Endodermal cell (in vitro differentiated cells): ENCODE data around the gene AFM. TPM values are rescaled to one million over a fixed set of nuclear protein-coding genes. Genes with fewer than 3 reads are reported as not detected.

Source experiments
- DNase-seq: peaks from one replicate; pipeline ENCODE4 v3.0.0-alpha.2; 2017
- H3K27ac ChIP-seq: 2 replicates; pipeline ENCODE4 v1.5.1; 2013; ENCODE audit warnings: mild to moderate bottlenecking, low read depth, low read length, moderate library complexity
- H3K27me3 ChIP-seq: 2 replicates; pipeline ENCODE4 v1.6.1; 2013; ENCODE audit warnings: mild to moderate bottlenecking, low read length, moderate library complexity; ENCODE audit not compliant: insufficient read depth, control insufficient read depth, poor library complexity, severe bottlenecking
- H3K36me3 ChIP-seq: 2 replicates; pipeline ENCODE4 v1.7.0; 2013; ENCODE audit warnings: mild to moderate bottlenecking, low read length, moderate library complexity; ENCODE audit not compliant: control insufficient read depth, insufficient read depth
- H3K4me1 ChIP-seq: one replicate; pipeline ENCODE4 v1.7.0; 2013; ENCODE audit warnings: low read length; ENCODE audit not compliant: control insufficient read depth, insufficient read depth
- H3K4me3 ChIP-seq: 2 replicates; pipeline ENCODE4 v1.5.1; 2013; ENCODE audit warnings: mild to moderate bottlenecking, low read length, moderate library complexity
- H3K9ac ChIP-seq: 2 replicates; pipeline ENCODE4 v1.6.1; 2013; ENCODE audit warnings: mild to moderate bottlenecking, low read length, moderate library complexity; ENCODE audit not compliant: poor library complexity, severe bottlenecking; ENCODE audit errors: extremely low read depth
- H3K9me3 ChIP-seq: 2 replicates; pipeline ENCODE4 v1.6.1; 2013; ENCODE audit warnings: mild to moderate bottlenecking, low read length, moderate library complexity; ENCODE audit not compliant: control insufficient read depth
- H3K27ac Mint-ChIP-seq: 2 replicates; pipeline ENCODE4 v1.8.0; 2020; ENCODE audit warnings: mixed read lengths
- H3K27me3 Mint-ChIP-seq: 2 replicates; pipeline ENCODE4 v1.8.0; 2021; ENCODE audit warnings: mild to moderate bottlenecking, mixed read lengths; ENCODE audit not compliant: insufficient read depth
- H3K36me3 Mint-ChIP-seq: 2 replicates; pipeline ENCODE4 v1.8.0; 2020; ENCODE audit warnings: low read depth, mixed read lengths
- H3K4me1 Mint-ChIP-seq: 2 replicates; pipeline ENCODE4 v1.8.0; 2020; ENCODE audit warnings: mixed read lengths
- H3K4me3 Mint-ChIP-seq: 2 replicates; pipeline ENCODE4 v1.8.0; 2020; ENCODE audit warnings: mild to moderate bottlenecking, moderate library complexity, mixed read lengths
- H3K9me3 Mint-ChIP-seq: 2 replicates; pipeline ENCODE4 v1.8.0; 2020; ENCODE audit warnings: mild to moderate bottlenecking, mixed read lengths
- CTCF ChIP-seq: fragments of 200-600 bp; sonication (generic); conservative IDR thresholded peaks from 2 replicates; pipeline ENCODE4 v1.5.0; 2021; ENCODE audit warnings: antibody characterized with exemption, mild to moderate bottlenecking
- WGBS, 2 experiments: methylation state at CpG; one replicate each; pipeline versions ENCODE4 v1.1.5 to v1.1.7; 2013; ENCODE audit warnings: missing lambda C conversion rate in 2 of 2, mixed read lengths in 1 of 2; ENCODE audit not compliant: insufficient coverage in 1 of 2, insufficient read length in 1 of 2; 5-methylcytosine and 5-hydroxymethylcytosine counted together
- total RNA-seq, 2 donors: library from RNA; stranded (reverse); fragmentation: NEBNext Ultra II Directional in 1 of 2; extraction: Animal tissue kit (Norgen Biotek cat#: 25700) in 1 of 2; gene quantifications; 2 replicates in 1 of 2; 3 replicates in 1 of 2; pipeline ENCODE4 v1.2.1, GENCODE V29; 2021

AFM gene
- total RNA-seq, 2 donors from 2014 or later = not detected

GRCh38 chr4:73433140-73433539 is 48.4 kb upstream of the AFM start:
- H3K9ac ChIP-seq = no peak overlapping the region
- Mint-ChIP-seq H3K36me3 (no peaks in the 10 kb centered on the region), H3K4me3 (no peak overlapping the region), H3K27me3 (peaks cover 3% of the 10 kb centered on the region), H3K4me1 (peaks cover 20% of the 10 kb centered on the region), H3K27ac (no peak overlapping the region), H3K9me3 (no peaks in the 10 kb centered on the region)
- TF ChIP-seq CTCF = no peak
- peaks cover 9% of the 10 kb centered on the region for H3K4me1 ChIP-seq
- H3K27me3 ChIP-seq = no peaks in the 10 kb centered on the region
- H3K27ac ChIP-seq = no peak overlapping the region
- 79 to 90% methylated on average over 1 of the region's 2 CpGs for WGBS, 2 experiments
- H3K36me3 ChIP-seq = no peaks in the 10 kb centered on the region
- no peak for DNase-seq
- H3K9me3 ChIP-seq = no peaks in the 10 kb centered on the region
- H3K4me3 ChIP-seq = no peak overlapping the region

- no peak overlapping the region for H3K4me3 Mint-ChIP-seq
- H3K27ac ChIP-seq = no peak overlapping the region
- H3K27me3 Mint-ChIP-seq = peaks cover 3% of the 10 kb centered on the region
- peaks cover 20% of the 10 kb centered on the region for H3K4me1 Mint-ChIP-seq
- no peaks in the 10 kb centered on the region for H3K9me3 Mint-ChIP-seq
- no peak overlapping the region for H3K27ac Mint-ChIP-seq
- peaks cover 9% of the 10 kb centered on the region for H3K4me1 ChIP-seq
- no peak for DNase-seq
- no peaks in the 10 kb centered on the region for H3K36me3 ChIP-seq
- WGBS, 2 experiments = 67 to 68% methylated on average over 3 of the region's 3 CpGs
- H3K36me3 Mint-ChIP-seq = no peaks in the 10 kb centered on the region
- TF ChIP-seq CTCF = peak; percentile 78
- no peak overlapping the region for H3K4me3 ChIP-seq
- no peak overlapping the region for H3K9ac ChIP-seq
- no peaks in the 10 kb centered on the region for H3K27me3 ChIP-seq
- H3K9me3 ChIP-seq = no peaks in the 10 kb centered on the region
Observed at GRCh38 chr4:73434311-73434710, 47.2 kb upstream of the AFM start.

- no peaks in the 10 kb centered on the region for H3K27me3 ChIP-seq
- no peaks in the 10 kb centered on the region for H3K9me3 ChIP-seq
- H3K4me3 Mint-ChIP-seq = no peak within 1 kb of the TSS
- peaks cover 5% of the 10 kb centered on the region for H3K27me3 Mint-ChIP-seq
- no peaks in the 10 kb centered on the region for H3K36me3 ChIP-seq
- no peak within 1 kb of the TSS for H3K27ac Mint-ChIP-seq
- H3K4me1 ChIP-seq = peaks cover 9% of the 10 kb centered on the region
- no peaks in the 10 kb centered on the region for H3K36me3 Mint-ChIP-seq
- WGBS, 2 experiments = 87% methylated on average over 1 of the region's 1 CpG; no CpG with 5 or more reads in 1 of the 2 experiments
- peaks cover 15% of the 10 kb centered on the region for H3K4me1 Mint-ChIP-seq
- no peak for DNase-seq
- H3K4me3 ChIP-seq = no peak within 1 kb of the TSS
- H3K27ac ChIP-seq = no peak within 1 kb of the TSS
- no peak for TF ChIP-seq CTCF
- H3K9me3 Mint-ChIP-seq = no peaks in the 10 kb centered on the region
- H3K9ac ChIP-seq = no peak within 1 kb of the TSS
Observed at GRCh38 chr4:73435984-73436383, 45.6 kb upstream of the AFM start, which contains the start of gene AFP. Gene AFP, plus strand, starts transcription at chr4:73436221. Its CDS starts 42 bp downstream, at chr4:73436263.
